ENCODE data around the gene TOP3A. TPM values are rescaled to one million over a fixed set of nuclear protein-coding genes. Genes with fewer than 3 reads are reported as not detected.

Gene TOP3A
- total RNA-seq, 4 donors from 2014 or later = 12.0 to 79.0 (median 32.1) TPM

- peaks cover 5 to 15% (median 14%) of the 10 kb centered on the region in 4 donors for H3K4me1 ChIP-seq
- H3K9me3 ChIP-seq = no peaks in the 10 kb centered on the region
- no peaks in the 10 kb centered on the region for H3K36me3 ChIP-seq
- no peaks in the 10 kb centered on the region for H3K27me3 ChIP-seq
- TF ChIP-seq POLR2A (IDR thresholded peaks at IDR 0.05) (no peak), CTCF (IDR thresholded peaks at IDR 0.05) (no peak), EP300 (IDR thresholded peaks at IDR 0.05; ENCODE audit: low read depth) (no peak), POLR2AphosphoS5 (IDR thresholded peaks at IDR 0.05) (no peak)
- H3K27ac ChIP-seq = peak overlapping the region; percentile 55 to 75 (median 66)
- peak overlapping the region; percentile 36 to 81 (median 53) for H3K4me3 ChIP-seq
- 0% methylated on average over 1 to 18 of the region's 57 CpGs for WGBS, 2 donors (ENCODE audit: low coverage in 1 of 2)
- in situ Hi-C loops (cut with MboI; ENCODE audit: low pct_ligation_motif_present in 1 of 4, low pct_unique_long_range_greater_than_20kb in 1 of 4, low sequenced_read_pairs in 3 of 4) (no loop called here), intact Hi-C loops (cut with DNase I; ENCODE audit: low total_unique reads) (no loop called here)
- DNase-seq = no peak
Observed at GRCh38 chr17:18225642-18226283, 89.0 kb downstream of the TOP3A start.

- intact Hi-C loops (cut with DNase I; ENCODE audit: low total_unique reads) (no loop called here), in situ Hi-C loops (cut with MboI; ENCODE audit: low pct_ligation_motif_present in 1 of 4, low pct_unique_long_range_greater_than_20kb in 1 of 4, low sequenced_read_pairs in 3 of 4) (no loop called here)
- Histone ChIP-seq H3K4me3 (peak within 1 kb of the TSS; percentile 36 to 81 (median 53)), H3K27ac (peak within 1 kb of the TSS; percentile 61 to 75 (median 66)), H3K9me3 (no peaks in the 10 kb centered on the region), H3K36me3 (no peaks in the 10 kb centered on the region), H3K27me3 (no peaks in the 10 kb centered on the region), H3K4me1 (peaks cover 5 to 15% (median 14%) of the 10 kb centered on the region in 4 donors)
- 1% methylated on average over 30 of the region's 60 CpGs; no CpG with 5 or more reads in 1 of the 2 donors for WGBS, 2 donors (ENCODE audit: low coverage in 1 of 2)
- TF ChIP-seq EP300 (IDR thresholded peaks at IDR 0.05; ENCODE audit: low read depth) (no peak), POLR2AphosphoS5 (IDR thresholded peaks at IDR 0.05) (peak in 1 of 3 donors; percentile 25)
- DNase-seq = peak; percentile 97
Observed at GRCh38 chr17:18225121-18225641, 89.6 kb downstream of the TOP3A start, which contains the start of gene LLGL1. TSS of gene LLGL1 (plus strand) at chr17:18225635. CDS start at chr17:18225683, 48 bp downstream.

GRCh38 chr17:18224387-18225120 is 90.2 kb downstream of the TOP3A start:
- intact Hi-C loops (cut with DNase I; ENCODE audit: low total_unique reads) (no loop called here), in situ Hi-C loops (cut with MboI; ENCODE audit: low pct_ligation_motif_present in 1 of 4, low pct_unique_long_range_greater_than_20kb in 1 of 4, low sequenced_read_pairs in 3 of 4) (no loop called here)
- no peaks in the 10 kb centered on the region for H3K36me3 ChIP-seq
- TF ChIP-seq EP300 (IDR thresholded peaks at IDR 0.05; ENCODE audit: low read depth) (no peak), POLR2AphosphoS5 (IDR thresholded peaks at IDR 0.05) (no peak), CTCF (IDR thresholded peaks at IDR 0.05) (no peak), POLR2A (IDR thresholded peaks at IDR 0.05) (no peak)
- peak overlapping the region; percentile 54 to 70 (median 60) for H3K27ac ChIP-seq
- no peaks in the 10 kb centered on the region for H3K9me3 ChIP-seq
- peaks cover 5 to 15% (median 14%) of the 10 kb centered on the region in 4 donors for H3K4me1 ChIP-seq
- no peak for DNase-seq
- H3K27me3 ChIP-seq = no peaks in the 10 kb centered on the region
- WGBS, 2 donors (ENCODE audit: low coverage in 1 of 2) = 0 to 59% methylated on average over 2 to 23 of the region's 23 CpGs
- H3K4me3 ChIP-seq = peak overlapping the region in 3 of 4 donors; percentile 28 to 51 (median 31)

GRCh38 chr17:18224053-18224386 is 90.8 kb downstream of the TOP3A start:
- 99% methylated on average over 4 of the region's 4 CpGs; no CpG with 5 or more reads in 1 of the 2 donors for WGBS, 2 donors (ENCODE audit: low coverage in 1 of 2)
- peaks cover 5 to 18% (median 14%) of the 10 kb centered on the region in 4 donors for H3K4me1 ChIP-seq
- no peaks in the 10 kb centered on the region for H3K9me3 ChIP-seq
- in situ Hi-C loops (cut with MboI; ENCODE audit: low pct_ligation_motif_present in 1 of 4, low pct_unique_long_range_greater_than_20kb in 1 of 4, low sequenced_read_pairs in 3 of 4) (no loop called here), intact Hi-C loops (cut with DNase I; ENCODE audit: low total_unique reads) (no loop called here)
- peak overlapping the region in 3 of 4 donors; percentile 54 to 70 (median 61) for H3K27ac ChIP-seq
- no peaks in the 10 kb centered on the region for H3K27me3 ChIP-seq
- no peaks in the 10 kb centered on the region for H3K36me3 ChIP-seq
- no peak for DNase-seq
- no peak overlapping the region for H3K4me3 ChIP-seq
- TF ChIP-seq POLR2AphosphoS5 (IDR thresholded peaks at IDR 0.05) = no peak
- no peak for TF ChIP-seq POLR2A (IDR thresholded peaks at IDR 0.05)
- no peak for TF ChIP-seq EP300 (IDR thresholded peaks at IDR 0.05; ENCODE audit: low read depth)
- TF ChIP-seq CTCF (IDR thresholded peaks at IDR 0.05) = no peak

Other genes with a start within 250 kb of the TOP3A start
- gene DRG2, start 227.0 kb downstream of the TOP3A start, total RNA-seq = 10 to 100 TPM; 27.9 to 90.6 (median 33.3) TPM
- 1 to 10 TPM; 1.1 to 4.2 (median 1.2) TPM for gene MYO15A, start 206.2 kb downstream of the TOP3A start, total RNA-seq
- gene ALKBH5, start 131.2 kb downstream of the TOP3A start, total RNA-seq = 100 to 1,000 TPM in 2 of 4 donors, 10 to 100 TPM in 2; 69.2 to 109 (median 88.4) TPM
- gene LLGL1, start 89.4 kb downstream of the TOP3A start, total RNA-seq = 10 to 100 TPM; 11.1 to 18.0 (median 14.9) TPM
- gene FLII, start 56.3 kb downstream of the TOP3A start, total RNA-seq = 100 to 1,000 TPM; 365 to 919 (median 428) TPM
- 10 to 100 TPM in 3 of 4 donors, 1 to 10 TPM in 1; 7.4 to 48.0 (median 21.0) TPM for gene MIEF2, start 54.3 kb downstream of the TOP3A start, total RNA-seq
- gene SMCR8, start 299 bp upstream of the TOP3A start, total RNA-seq = 10 to 100 TPM; 12.1 to 20.6 (median 19.6) TPM
- 10 to 100 TPM; 29.2 to 49.4 (median 38.5) TPM for gene SHMT1, start 48.6 kb upstream of the TOP3A start, total RNA-seq
- 1 to 10 TPM in 2 of 4 donors, under 1 TPM in 1, not detected in 1; 0.41 to 7.0 (median 1.1) TPM for gene EVPLL, start 62.8 kb upstream of the TOP3A start, total RNA-seq
- 10 to 100 TPM; 15.7 to 60.7 (median 37.2) TPM for gene LGALS9C, start 161.8 kb upstream of the TOP3A start, total RNA-seq

All from transverse colon (tissue), 4 donors.